GDM1 (cell line): ENCODE results near the gene SLC43A2.
A peak's percentile ranks its signal among the peaks of the same experiment; 100 is the strongest.
"Not testable (repeated sequence)": the region's sequence is repeated elsewhere in the genome, so short reads cannot be mapped to it uniquely, and the experiment has no call there.

Experiments used
- DNase-seq: peaks from one replicate; lab custom pipeline; 2025; lab: John Stamatoyannopoulos, UW

Gene SLC43A2

GRCh38 chr17:1535737-1536136, 92.9 kb downstream of the SLC43A2 start:
- no peak for DNase-seq

- no peak for DNase-seq
Measured at GRCh38 chr17:1533661-1534325, 94.8 kb downstream of the SLC43A2 start.

- peak; percentile 51 for DNase-seq
Measured at GRCh38 chr17:1532836-1533602, 95.6 kb downstream of the SLC43A2 start.

DNA sequence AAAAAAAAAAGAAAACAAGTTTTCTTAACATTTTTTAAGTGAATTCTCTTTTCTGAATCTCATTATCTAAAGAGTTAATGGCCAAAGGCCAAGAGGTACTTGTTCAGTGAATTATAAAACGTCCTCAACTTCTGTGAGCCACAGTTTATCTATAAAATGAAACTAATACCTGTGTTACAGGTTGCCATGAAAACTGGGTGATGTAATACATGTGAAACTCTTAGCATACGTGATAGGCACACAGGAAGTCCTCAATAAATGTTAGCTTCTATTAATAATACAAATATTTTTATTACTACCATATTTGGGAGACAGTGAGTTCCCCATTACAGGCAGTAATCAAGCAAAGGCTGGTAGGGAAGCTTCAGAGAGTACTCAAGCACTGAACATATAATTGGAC, 98.8 kb downstream of the SLC43A2 start:
- no peak for DNase-seq

DNA sequence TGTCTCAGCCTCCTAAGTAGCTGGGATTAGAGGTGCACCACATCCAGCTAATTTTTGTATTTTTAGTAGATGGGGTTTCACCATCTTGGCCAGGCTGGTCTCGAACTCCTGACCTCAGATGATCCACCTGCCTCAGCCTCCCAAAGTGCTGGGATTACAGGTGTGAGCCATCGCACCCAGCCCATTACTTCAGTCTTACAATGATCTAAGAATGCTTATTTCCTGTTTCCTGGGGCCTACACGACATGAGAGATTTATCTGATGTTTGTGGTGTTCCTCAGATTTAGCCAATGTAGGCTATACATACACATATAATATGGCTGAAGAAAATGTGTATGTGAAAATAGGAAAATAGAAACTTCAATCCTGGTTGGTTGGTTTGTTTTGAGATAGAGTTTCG, 101.8 kb downstream of the SLC43A2 start:
- not testable (repeated sequence) for DNase-seq

- DNase-seq = no peak
Measured at GRCh38 chr17:1522626-1523025, 106.0 kb downstream of the SLC43A2 start.

DNA sequence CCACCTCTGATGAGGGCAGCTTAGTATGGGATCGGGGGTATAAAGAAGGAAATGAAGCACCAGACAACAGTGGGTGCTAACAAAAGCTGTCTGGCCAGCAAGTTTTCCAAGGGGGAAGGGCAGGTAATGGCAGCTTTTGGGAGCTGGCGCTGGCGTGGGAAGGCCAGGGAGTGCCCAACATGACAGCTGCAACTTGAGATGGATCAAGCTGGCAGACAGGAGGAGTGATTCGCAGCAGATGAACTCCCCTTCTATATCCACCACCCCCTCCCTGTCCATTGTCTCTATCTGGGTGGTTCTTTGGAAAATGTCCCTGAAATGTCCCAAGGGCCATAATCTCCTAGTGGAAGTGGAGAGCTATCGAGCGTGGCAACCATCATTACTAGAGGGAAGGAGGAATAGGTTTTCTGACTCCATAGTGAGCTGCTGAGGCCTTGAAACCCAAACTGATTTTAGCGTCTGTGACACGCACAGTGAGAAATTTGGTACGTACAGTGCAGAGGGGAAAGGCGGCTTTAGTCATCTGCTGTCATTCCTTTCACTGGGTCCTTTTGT, 107.5 kb downstream of the SLC43A2 start:
- no peak for DNase-seq

DNA sequence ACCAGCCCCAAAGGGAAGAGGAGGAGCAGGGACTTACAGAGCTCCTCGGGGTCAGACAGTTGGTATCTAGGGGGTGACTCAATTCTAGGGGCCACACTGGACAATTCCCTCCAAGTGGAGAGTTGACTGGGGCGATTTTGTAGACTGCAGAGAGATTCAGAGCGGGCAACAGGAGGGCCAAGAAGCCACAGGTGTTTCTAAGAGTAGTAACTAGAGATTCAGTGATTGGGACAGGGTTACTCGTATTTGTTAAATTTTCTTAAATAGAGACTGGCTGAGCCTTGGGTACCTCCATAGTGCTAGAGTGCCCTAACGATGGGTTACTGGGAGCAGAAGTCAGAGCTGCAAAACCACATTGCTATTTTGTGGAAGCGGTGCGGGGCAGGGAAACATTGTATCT, 109.0 kb downstream of the SLC43A2 start:
- no peak for DNase-seq
